ENCODE results near the gene TXNL4A.

TXNL4A gene

DNA sequence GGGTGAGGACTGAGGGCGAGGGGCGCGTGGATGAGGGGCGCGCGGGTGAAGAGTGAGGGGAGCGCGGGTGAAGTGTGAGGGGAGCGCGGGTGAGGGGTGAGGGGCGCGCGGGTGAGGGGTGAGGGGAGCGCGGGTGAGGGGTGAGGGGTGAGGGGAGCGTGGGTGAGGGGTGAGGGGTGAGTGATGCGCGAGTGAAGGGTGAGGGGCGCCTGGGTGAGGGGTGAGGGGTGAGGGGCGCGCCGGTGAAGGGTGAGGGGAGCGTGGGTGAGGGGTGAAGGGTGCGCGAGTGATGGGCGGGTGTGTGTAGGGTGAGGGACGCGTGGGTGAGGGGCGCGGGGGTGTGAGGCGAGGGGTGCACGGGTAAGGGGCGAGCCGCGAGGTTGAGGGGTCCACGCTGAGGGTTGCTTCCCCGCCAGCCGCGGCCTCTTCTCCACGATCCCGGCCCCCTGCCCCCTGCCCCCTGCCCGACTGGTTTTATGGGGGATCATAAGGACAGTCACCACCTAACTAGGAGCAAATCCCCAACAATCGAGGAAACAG, 35.8 kb downstream of the TXNL4A start:
- no peak for DNase-seq (ENCODE audit: low read depth)
- TF ChIP-seq, protein P1, sequence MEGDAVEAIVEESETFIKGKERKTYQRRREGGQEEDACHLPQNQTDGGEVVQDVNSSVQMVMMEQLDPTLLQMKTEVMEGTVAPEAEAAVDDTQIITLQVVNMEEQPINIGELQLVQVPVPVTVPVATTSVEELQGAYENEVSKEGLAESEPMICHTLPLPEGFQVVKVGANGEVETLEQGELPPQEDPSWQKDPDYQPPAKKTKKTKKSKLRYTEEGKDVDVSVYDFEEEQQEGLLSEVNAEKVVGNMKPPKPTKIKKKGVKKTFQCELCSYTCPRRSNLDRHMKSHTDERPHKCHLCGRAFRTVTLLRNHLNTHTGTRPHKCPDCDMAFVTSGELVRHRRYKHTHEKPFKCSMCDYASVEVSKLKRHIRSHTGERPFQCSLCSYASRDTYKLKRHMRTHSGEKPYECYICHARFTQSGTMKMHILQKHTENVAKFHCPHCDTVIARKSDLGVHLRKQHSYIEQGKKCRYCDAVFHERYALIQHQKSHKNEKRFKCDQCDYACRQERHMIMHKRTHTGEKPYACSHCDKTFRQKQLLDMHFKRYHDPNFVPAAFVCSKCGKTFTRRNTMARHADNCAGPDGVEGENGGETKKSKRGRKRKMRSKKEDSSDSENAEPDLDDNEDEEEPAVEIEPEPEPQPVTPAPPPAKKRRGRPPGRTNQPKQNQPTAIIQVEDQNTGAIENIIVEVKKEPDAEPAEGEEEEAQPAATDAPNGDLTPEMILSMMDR (IDR thresholded peaks at IDR 0.05; ENCODE audit: insufficient read depth, low read depth, low read length, missing control alignments): no peak
- peak overlapping the region; percentile 58 for H3K4me3 ChIP-seq (ENCODE audit: low read depth, low read length)

DNA sequence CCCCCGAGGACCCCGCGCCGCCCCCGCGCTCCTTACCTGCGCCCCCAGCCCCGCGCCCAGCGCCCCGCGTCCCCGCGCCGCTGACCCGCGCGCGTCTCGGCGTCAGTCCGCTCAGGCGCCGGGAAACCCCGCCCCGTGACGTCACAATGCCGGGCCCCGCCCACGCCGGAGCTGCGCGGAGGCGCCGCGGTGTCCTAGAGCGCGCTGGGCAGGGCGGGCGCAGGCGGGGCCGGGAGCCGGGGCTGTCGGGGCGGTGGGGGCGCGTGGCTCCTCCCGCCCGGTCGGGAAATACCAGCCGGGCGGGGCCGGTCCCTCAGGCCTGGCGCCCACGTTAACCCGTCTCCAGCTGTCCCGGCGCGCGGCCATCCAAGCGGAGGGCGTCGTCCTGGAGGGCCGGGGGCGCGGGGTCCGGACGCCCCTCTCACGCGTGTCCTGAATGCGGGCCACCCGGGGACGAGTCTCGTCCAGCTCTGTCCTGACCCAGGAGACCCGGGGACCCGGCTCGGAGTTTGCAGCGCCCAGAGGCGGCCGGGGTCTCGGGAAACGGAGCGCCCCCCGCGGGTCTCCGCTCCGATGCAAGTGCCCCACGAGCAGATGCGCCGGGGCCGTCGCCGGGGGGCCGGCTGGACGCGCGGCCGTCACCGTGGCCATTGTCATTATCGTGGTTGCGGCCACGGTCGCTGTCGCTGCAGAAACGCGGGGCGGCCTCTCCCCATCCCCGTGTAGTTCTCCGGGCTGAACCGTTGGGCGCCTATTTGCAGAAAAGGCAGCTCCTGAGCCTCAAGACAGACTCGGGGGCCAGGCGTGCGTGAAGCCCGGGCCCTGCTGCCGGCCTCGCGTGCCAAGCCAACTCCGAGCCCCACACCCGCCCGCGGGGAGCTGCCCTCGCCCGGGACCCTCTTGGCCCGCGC, 36.6 kb downstream of the TXNL4A start, which contains the start of gene SLC66A2:
SLC66A2 (minus strand) TSS at position 109 of the 911 bp plus-strand sequence. CDS start 727 bp downstream, outside the sequence.
- H3K4me3 ChIP-seq (ENCODE audit: low read depth, low read length): peak within 1 kb of the TSS; percentile 89
- TF ChIP-seq, protein P1 (IDR thresholded peaks at IDR 0.05; ENCODE audit: insufficient read depth, low read depth, low read length, missing control alignments): no peak
- peak; percentile 92 for DNase-seq (ENCODE audit: low read depth)

DNA sequence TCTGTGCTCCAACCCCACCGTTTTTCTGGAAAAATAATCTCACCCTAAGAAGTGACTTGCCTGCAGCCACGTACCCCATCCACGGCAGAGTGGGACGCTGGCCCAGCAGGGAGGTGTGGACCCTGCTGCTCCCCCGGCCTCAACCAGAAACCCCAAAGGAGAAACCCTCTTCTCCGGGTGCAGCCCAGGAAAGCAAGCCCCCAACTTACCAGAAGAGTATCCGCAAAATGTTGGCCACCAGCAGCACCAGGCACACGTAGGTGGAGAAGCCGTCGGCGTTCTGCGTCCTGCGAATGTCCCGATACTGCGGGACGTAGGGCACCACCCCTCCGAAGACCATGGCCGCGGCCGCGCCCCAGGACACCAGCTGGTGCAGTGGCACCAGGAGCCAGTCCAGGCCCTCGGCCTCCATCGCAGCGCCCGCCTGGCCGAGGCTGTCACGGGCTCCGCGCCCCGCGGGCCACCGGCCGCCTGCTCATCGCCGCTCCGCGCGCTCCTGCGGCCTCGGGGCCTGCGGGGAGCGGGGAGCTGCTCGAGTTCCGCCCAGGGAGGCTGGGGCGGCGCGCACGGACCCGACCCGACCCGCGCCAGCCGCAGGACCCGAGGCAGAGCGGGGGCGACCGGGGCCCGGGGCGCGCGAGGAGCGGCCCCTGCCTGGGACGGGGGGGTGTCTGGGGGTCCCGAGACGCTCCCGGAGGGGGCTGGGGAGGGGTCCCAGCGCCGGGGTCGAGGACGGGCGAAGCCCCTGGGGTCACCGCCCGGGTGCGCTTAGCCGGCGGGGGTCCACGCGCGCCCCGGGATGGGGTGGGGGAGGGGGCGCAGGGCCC, 37.6 kb downstream of the TXNL4A start:
- TF ChIP-seq, protein P1 (IDR thresholded peaks at IDR 0.05; ENCODE audit: insufficient read depth, low read depth, low read length, missing control alignments): no peak
- DNase-seq (ENCODE audit: low read depth): peak; percentile 41

DNA sequence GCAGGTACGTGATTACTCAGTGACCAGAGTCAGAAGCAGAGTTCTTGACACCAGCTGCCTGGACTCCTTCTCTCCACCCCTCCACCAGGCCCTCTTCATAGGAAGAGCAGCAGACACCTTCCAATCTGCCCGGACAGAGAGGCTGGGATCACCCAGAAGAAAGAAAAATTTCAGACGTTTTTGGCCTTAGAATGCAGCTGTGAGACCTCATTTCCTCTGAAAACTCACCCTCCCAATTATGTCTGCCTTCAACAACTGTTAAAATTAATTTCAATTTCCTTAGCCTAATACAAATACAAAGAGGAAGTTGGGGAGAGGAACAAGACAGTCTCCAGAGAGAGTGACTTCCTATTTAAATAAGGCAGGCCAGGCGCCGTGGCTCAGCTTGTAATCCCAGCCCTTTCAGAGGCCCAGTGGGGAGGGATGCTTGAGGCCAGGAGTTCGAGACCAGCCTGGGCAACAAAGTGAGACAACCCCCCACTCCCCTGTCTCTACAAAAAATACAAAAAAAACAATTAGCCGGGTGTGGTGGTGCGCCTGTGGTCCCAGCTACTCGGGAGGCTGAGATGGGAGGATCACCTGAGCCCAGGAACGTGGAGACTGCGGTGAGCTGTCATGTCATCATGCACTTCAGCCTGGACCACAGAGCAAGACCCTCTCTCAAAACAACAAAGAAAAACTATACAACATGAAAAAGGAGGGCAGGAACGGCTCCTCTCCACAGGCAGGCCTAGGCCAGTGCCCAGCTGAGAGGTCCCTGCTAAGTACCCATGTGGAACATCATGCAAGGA, 38.5 kb downstream of the TXNL4A start:
- H3K4me3 ChIP-seq (ENCODE audit: low read depth, low read length): peak overlapping the region; percentile 89
- TF ChIP-seq, protein P1 (IDR thresholded peaks at IDR 0.05; ENCODE audit: insufficient read depth, low read depth, low read length, missing control alignments): no peak
- peak; percentile 56 for DNase-seq (ENCODE audit: low read depth)

More for the DNA sequence above, 37.6 kb downstream of the TXNL4A start:
- peak overlapping the region; percentile 89 for H3K4me3 ChIP-seq (ENCODE audit: low read depth, low read length)

DNA sequence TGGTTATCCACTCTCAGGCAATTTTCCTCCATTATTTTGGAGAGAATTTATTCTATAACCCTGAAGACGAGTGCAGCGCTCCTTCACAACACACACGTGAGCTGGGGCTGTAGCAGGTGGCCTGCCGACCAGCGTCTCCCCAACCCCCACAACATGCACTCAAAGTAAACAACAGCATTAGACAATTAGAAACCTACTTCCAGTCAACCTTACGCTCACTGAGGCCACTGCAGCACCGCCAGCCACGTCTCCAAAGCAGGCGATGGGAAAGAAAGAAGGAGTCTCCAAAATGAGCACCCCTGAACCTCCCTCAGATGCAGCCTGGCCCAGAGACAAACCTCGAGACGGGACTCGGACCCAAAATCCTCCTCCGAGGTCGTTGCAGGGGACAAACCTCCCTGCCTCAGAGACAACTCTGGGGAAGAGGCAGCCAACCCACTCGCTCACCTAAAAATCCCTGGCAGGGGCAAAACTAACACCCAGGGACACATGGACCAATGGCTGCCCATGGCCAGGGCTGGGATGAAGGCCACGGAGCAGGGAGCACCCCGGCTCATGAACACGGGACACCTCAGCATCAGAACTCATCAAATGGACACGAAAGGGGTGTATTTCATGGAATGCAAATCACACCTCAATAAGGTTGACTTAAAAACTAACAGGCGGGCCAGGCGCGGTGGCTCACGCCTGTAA, 39.5 kb downstream of the TXNL4A start:
- no peak for DNase-seq (ENCODE audit: low read depth)
- TF ChIP-seq, protein P1 (IDR thresholded peaks at IDR 0.05; ENCODE audit: insufficient read depth, low read depth, low read length, missing control alignments): no peak
- no peak overlapping the region for H3K4me3 ChIP-seq (ENCODE audit: low read depth, low read length)
